Measurements from ENCODE around the gene USP15.

DNA sequence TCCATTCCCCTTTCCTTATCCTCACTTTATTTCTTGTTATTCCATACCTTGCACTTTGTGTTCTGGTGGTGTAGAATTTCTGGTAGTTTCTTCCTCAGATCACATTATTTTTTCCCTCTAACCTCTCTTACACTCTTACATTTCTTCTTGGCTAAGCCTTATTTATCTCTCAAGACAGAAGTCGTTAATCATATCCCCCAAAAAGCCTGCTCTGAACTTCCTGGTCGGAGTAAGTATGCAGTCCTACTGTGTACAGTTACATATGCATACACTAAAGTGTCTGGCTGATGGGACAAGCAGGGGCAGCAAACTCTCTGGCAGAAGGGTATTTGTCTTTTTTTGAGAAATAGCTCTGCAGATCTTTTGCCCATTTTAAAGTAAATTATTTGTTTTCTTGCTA is 33.1 kb upstream of the USP15 start:
- no peak for TF ChIP-seq POLR2A (IDR thresholded peaks at IDR 0.05)
- TF ChIP-seq, protein P1, sequence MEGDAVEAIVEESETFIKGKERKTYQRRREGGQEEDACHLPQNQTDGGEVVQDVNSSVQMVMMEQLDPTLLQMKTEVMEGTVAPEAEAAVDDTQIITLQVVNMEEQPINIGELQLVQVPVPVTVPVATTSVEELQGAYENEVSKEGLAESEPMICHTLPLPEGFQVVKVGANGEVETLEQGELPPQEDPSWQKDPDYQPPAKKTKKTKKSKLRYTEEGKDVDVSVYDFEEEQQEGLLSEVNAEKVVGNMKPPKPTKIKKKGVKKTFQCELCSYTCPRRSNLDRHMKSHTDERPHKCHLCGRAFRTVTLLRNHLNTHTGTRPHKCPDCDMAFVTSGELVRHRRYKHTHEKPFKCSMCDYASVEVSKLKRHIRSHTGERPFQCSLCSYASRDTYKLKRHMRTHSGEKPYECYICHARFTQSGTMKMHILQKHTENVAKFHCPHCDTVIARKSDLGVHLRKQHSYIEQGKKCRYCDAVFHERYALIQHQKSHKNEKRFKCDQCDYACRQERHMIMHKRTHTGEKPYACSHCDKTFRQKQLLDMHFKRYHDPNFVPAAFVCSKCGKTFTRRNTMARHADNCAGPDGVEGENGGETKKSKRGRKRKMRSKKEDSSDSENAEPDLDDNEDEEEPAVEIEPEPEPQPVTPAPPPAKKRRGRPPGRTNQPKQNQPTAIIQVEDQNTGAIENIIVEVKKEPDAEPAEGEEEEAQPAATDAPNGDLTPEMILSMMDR (IDR thresholded peaks at IDR 0.05), result no peak
